ENCODE data around the gene MEIKIN. TPM values are rescaled to one million over a fixed set of nuclear protein-coding genes. Genes with fewer than 3 reads are reported as not detected.

The MEIKIN gene
- total and polyA plus RNA-seq, 4 donors, result 0.42 to 0.51 TPM; not detected in 2

GRCh38 chr5:131824631-131825030 lies 120.8 kb downstream of the MEIKIN start:
- Histone ChIP-seq H3K36me3 (ENCODE audit: control insufficient read depth in 4 of 4, insufficient read depth in 3 of 4, low read depth in 1 of 4, low read length in 3 of 4) (no peaks in the 10 kb centered on the region), H3K4me3 (ENCODE audit: low read depth in 1 of 3, low read length in 3 of 3) (no peak overlapping the region), H3K9ac (ENCODE audit: low read depth in 1 of 2, low read length in 2 of 2) (no peak overlapping the region), H3K27me3 (ENCODE audit: control insufficient read depth in 4 of 4, insufficient read depth in 4 of 4, low read length in 3 of 4) (no peaks in the 10 kb centered on the region), H3K4me1 (ENCODE audit: control insufficient read depth in 4 of 4, insufficient read depth in 4 of 4, low read length in 3 of 4) (no peaks in the 10 kb centered on the region), H3K27ac (ENCODE audit: low read depth in 1 of 2, low read length in 2 of 2) (no peak overlapping the region), H3K9me3 (ENCODE audit: control insufficient read depth in 4 of 4, low read length in 3 of 4) (no peaks in the 10 kb centered on the region)
- TF ChIP-seq SP1 (IDR thresholded peaks at IDR 0.05) (no peak), HNF4G (IDR thresholded peaks at IDR 0.05) (no peak), MAX (IDR thresholded peaks at IDR 0.05) (no peak), RAD21 (IDR thresholded peaks at IDR 0.05) (no peak), RXRA (IDR thresholded peaks at IDR 0.05) (no peak), NR2F2 (IDR thresholded peaks at IDR 0.05) (no peak), YY1 (IDR thresholded peaks at IDR 0.05) (no peak), CTCF (IDR thresholded peaks at IDR 0.05; ENCODE audit: low read depth, low read length, missing input control) (no peak), GABPA (IDR thresholded peaks at IDR 0.05 in 1 of 2, conservative IDR thresholded peaks at IDR 0.05 in 1 of 2) (no peak), REST (IDR thresholded peaks at IDR 0.05) (no peak), FOXA2 (IDR thresholded peaks at IDR 0.05) (no peak), ATF3 (IDR thresholded peaks at IDR 0.05) (no peak), FOXA1 (IDR thresholded peaks at IDR 0.05) (no peak), TAF1 (conservative IDR thresholded peaks at IDR 0.05) (no peak), HNF4A (conservative IDR thresholded peaks at IDR 0.05) (no peak), EGR1 (IDR thresholded peaks at IDR 0.05; ENCODE audit: low read depth in 2 of 2) (no peak), JUND (IDR thresholded peaks at IDR 0.05) (no peak), ZBTB33 (IDR thresholded peaks at IDR 0.05) (no peak)
- DNase-seq (ENCODE audit: low spot score), result no peak
- WGBS, result 90% methylated on average over 1 of the region's 1 CpG
